Peyer's patch (tissue), 4 donors: Measurements from ENCODE around the gene MGAT5.

Experiments
- POLR2A ChIP-seq, 2 donors: fragments of 450-650 bp; IDR thresholded peaks; one replicate each; pipeline ENCODE4 v1.5.1; 2017; ENCODE audit warnings: antibody characterized with exemption in 2 of 2, mild to moderate bottlenecking in 2 of 2, moderate library complexity in 2 of 2
- TF ChIP-seq, protein P1 (sequence below), 6 experiments: fragments of 450-650 bp in 4 of 6; fragments of 200-600 bp in 2 of 6; sonication (generic) in 1 of 6; IDR thresholded peaks; one replicate each; pipeline ENCODE4 v1.5.1; 2017 to 2019; ENCODE audit warnings: antibody characterized with exemption in 6 of 6, mild to moderate bottlenecking in 3 of 6, moderate library complexity in 1 of 6

DNA sequence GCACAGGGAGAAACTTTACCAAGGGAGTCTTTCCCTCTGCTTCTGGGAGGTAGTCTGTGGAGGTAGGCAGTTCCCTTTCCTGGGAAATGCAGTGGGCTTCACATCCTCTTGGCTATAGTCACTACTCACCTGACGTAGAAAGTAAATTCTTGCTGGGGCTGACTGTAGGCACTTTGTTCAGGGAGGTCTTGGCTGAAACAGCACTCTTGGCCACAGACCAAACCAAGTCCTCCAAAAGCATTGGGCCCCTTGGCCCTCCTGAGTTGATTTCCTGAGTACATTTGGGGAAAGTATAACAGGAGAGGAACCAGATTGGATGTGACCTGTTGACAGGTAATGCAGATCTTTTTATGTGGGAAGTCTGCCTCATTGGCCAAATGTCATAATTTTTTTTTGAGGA lies 108.9 kb downstream of the MGAT5 start:
- TF ChIP-seq POLR2A (IDR thresholded peaks at IDR 0.05) = no peak
- TF ChIP-seq, protein P1, sequence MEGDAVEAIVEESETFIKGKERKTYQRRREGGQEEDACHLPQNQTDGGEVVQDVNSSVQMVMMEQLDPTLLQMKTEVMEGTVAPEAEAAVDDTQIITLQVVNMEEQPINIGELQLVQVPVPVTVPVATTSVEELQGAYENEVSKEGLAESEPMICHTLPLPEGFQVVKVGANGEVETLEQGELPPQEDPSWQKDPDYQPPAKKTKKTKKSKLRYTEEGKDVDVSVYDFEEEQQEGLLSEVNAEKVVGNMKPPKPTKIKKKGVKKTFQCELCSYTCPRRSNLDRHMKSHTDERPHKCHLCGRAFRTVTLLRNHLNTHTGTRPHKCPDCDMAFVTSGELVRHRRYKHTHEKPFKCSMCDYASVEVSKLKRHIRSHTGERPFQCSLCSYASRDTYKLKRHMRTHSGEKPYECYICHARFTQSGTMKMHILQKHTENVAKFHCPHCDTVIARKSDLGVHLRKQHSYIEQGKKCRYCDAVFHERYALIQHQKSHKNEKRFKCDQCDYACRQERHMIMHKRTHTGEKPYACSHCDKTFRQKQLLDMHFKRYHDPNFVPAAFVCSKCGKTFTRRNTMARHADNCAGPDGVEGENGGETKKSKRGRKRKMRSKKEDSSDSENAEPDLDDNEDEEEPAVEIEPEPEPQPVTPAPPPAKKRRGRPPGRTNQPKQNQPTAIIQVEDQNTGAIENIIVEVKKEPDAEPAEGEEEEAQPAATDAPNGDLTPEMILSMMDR (IDR thresholded peaks at IDR 0.05) = no peak
